ENCODE data around the gene SCRN2. TPM values are rescaled to one million over a fixed set of nuclear protein-coding genes. Genes with fewer than 3 reads are reported as not detected.

Gene SCRN2
- total and polyA plus RNA-seq, 2 of the 13 experiments (the other 11 are each of a cell fraction or from before 2014, with no cell fraction given) = 21.7 to 29.5 TPM

- TF ChIP-seq ZBTB34 (CRISPR knock-in tag; IDR thresholded peaks at IDR 0.05) (no peak), LBX2 (CRISPR knock-in tag; IDR thresholded peaks at IDR 0.05; ENCODE audit: borderline replicate concordance) (no peak; the same call in 1 of the 2 replicates), KDM4B (CRISPR knock-in tag; IDR thresholded peaks at IDR 0.05) (no peak), SMC3 (IDR thresholded peaks at IDR 0.05; ENCODE audit: low read length) (no peak), ZNF580 (CRISPR knock-in tag; IDR thresholded peaks at IDR 0.05; ENCODE audit: borderline replicate concordance, low read depth) (no peak), RAD21 (CRISPR knock-in tag; IDR thresholded peaks at IDR 0.05) (peak; percentile 72), SMARCE1 (IDR thresholded peaks at IDR 0.05; ENCODE audit: borderline replicate concordance) (no peak), KLF13 (CRISPR knock-in tag; IDR thresholded peaks at IDR 0.05) (no peak), ZNF512 (CRISPR knock-in tag; IDR thresholded peaks at IDR 0.05) (no peak), GRHL1 (CRISPR knock-in tag; conservative IDR thresholded peaks at IDR 0.05) (no peak), TFE3 (CRISPR knock-in tag; IDR thresholded peaks at IDR 0.05) (no peak), FOXP4 (CRISPR knock-in tag; IDR thresholded peaks at IDR 0.05) (no peak), ESRRA (CRISPR knock-in tag; IDR thresholded peaks at IDR 0.05; ENCODE audit: low read depth) (no peak), ZBTB7B (CRISPR knock-in tag; IDR thresholded peaks at IDR 0.05) (0 out of 2 replicates have a peak, but pooled peaks have one; percentile 27), HNRNPH1 (optimal IDR thresholded peaks at IDR 0.05; ENCODE audit: low read depth, low read length) (no peak), SOX6 (IDR thresholded peaks at IDR 0.05) (no peak), SOX6 (CRISPR knock-in tag; IDR thresholded peaks at IDR 0.05) (no peak), ZNF274 (CRISPR knock-in tag; IDR thresholded peaks at IDR 0.05) (0 out of 2 replicates have a peak, but pooled peaks have one; percentile 33)
These were observed 51.2 kb downstream of the SCRN2 start (continued) for GRCh38 chr17:47789611-47790561.

Data from HepG2 (cell line).